Astrocyte (in vitro differentiated cells and primary cell): Measurements from ENCODE around the gene CRADD. TPM values are rescaled to one million over a fixed set of nuclear protein-coding genes. Genes with fewer than 3 reads are reported as not detected.
A peak's percentile ranks its signal among the peaks of the same experiment; 100 is the strongest.

ENCODE experiments used
- DNase-seq: peaks from one replicate; pipeline ENCODE4 v3.0.0-alpha.2; 2010; ENCODE audit warnings: low read depth
- FAIRE-seq: peaks from 2 replicates; lab custom pipeline; 2011; peaks lifted over from hg19 to GRCh38; lab: Jason Lieb, UNC
- H2AFZ ChIP-seq: 2 replicates; pipeline ENCODE4 v1.6.0; 2012; ENCODE audit warnings: low read depth, low read length, inconsistent platforms
- H3K27ac ChIP-seq: 2 replicates; pipeline ENCODE4 v1.5.1; 2011; ENCODE audit warnings: low read depth, low read length, inconsistent platforms
- H3K27me3 ChIP-seq: 2 replicates; pipeline ENCODE4 v1.6.0; 2011; ENCODE audit warnings: low read length, inconsistent platforms; ENCODE audit not compliant: insufficient read depth
- H3K36me3 ChIP-seq: 2 replicates; pipeline ENCODE4 v1.5.1; 2011; ENCODE audit warnings: low read length, inconsistent platforms; ENCODE audit not compliant: insufficient read depth
- H3K4me1 ChIP-seq: 2 replicates; pipeline ENCODE4 v1.5.1; 2011; ENCODE audit warnings: low read length, inconsistent platforms; ENCODE audit not compliant: insufficient read depth
- H3K4me2 ChIP-seq: 2 replicates; pipeline ENCODE4 v1.6.0; 2012; ENCODE audit warnings: low read length, inconsistent platforms
- H3K4me3 ChIP-seq: 2 replicates; pipeline ENCODE4 v1.5.1; 2011; ENCODE audit warnings: low read depth, mild to moderate bottlenecking, low read length, inconsistent platforms; ENCODE audit not compliant: insufficient read depth
- H3K79me2 ChIP-seq: 2 replicates; pipeline ENCODE4 v1.6.0; 2012; ENCODE audit warnings: mild to moderate bottlenecking, low read length, inconsistent platforms; ENCODE audit not compliant: insufficient read depth
- H3K9ac ChIP-seq: 2 replicates; pipeline ENCODE4 v1.6.0; 2012; ENCODE audit warnings: mild to moderate bottlenecking, low read length, inconsistent platforms
- H3K9me3 ChIP-seq: 2 replicates; pipeline ENCODE4 v1.5.1; 2012; ENCODE audit warnings: low read depth, mild to moderate bottlenecking, low read length, inconsistent platforms; ENCODE audit not compliant: insufficient read depth
- H4K20me1 ChIP-seq: 2 replicates; pipeline ENCODE4 v1.6.0; 2012; ENCODE audit warnings: low read length, inconsistent platforms; ENCODE audit not compliant: insufficient read depth
- H3K27ac Mint-ChIP-seq: one replicate; pipeline ENCODE4 v1.8.0; 2021; ENCODE audit warnings: mild to moderate bottlenecking, mixed read lengths; ENCODE audit not compliant: unreplicated experiment
- H3K27me3 Mint-ChIP-seq: one replicate; pipeline ENCODE4 v1.8.0; 2021; ENCODE audit warnings: low read depth, mixed read lengths; ENCODE audit not compliant: unreplicated experiment
- H3K36me3 Mint-ChIP-seq: one replicate; pipeline ENCODE4 v1.8.0; 2021; ENCODE audit warnings: low read depth, mixed read lengths; ENCODE audit not compliant: unreplicated experiment
- H3K4me1 Mint-ChIP-seq: one replicate; pipeline ENCODE4 v1.8.0; 2021; ENCODE audit warnings: low read depth, mixed read lengths; ENCODE audit not compliant: unreplicated experiment
- H3K4me3 Mint-ChIP-seq: one replicate; pipeline ENCODE4 v1.8.0; 2021; ENCODE audit warnings: mild to moderate bottlenecking, moderate library complexity, mixed read lengths; ENCODE audit not compliant: unreplicated experiment
- H3K9me3 Mint-ChIP-seq: one replicate; pipeline ENCODE4 v1.8.0; 2021; ENCODE audit warnings: mild to moderate bottlenecking, mixed read lengths; ENCODE audit not compliant: unreplicated experiment
- EZH2 ChIP-seq: IDR thresholded peaks from 2 replicates; pipeline ENCODE4 v1.6.1; 2012; ENCODE audit warnings: mild to moderate bottlenecking, low read length, inconsistent platforms; ENCODE audit not compliant: insufficient read depth
- total RNA-seq: library from RNA; stranded (reverse); gene quantifications from 2 replicates; pipeline ENCODE4 v1.2.1, GENCODE V29; 2021
- TF ChIP-seq, protein P1 (sequence below): IDR thresholded peaks from 2 replicates; pipeline ENCODE4 v1.5.1; 2011; ENCODE audit warnings: low read depth, mild to moderate bottlenecking, inconsistent platforms, low read length, moderate library complexity; ENCODE audit not compliant: insufficient read depth

Gene CRADD
- total RNA-seq, 1 donor from 2014 or later, result 8.8 TPM

DNA sequence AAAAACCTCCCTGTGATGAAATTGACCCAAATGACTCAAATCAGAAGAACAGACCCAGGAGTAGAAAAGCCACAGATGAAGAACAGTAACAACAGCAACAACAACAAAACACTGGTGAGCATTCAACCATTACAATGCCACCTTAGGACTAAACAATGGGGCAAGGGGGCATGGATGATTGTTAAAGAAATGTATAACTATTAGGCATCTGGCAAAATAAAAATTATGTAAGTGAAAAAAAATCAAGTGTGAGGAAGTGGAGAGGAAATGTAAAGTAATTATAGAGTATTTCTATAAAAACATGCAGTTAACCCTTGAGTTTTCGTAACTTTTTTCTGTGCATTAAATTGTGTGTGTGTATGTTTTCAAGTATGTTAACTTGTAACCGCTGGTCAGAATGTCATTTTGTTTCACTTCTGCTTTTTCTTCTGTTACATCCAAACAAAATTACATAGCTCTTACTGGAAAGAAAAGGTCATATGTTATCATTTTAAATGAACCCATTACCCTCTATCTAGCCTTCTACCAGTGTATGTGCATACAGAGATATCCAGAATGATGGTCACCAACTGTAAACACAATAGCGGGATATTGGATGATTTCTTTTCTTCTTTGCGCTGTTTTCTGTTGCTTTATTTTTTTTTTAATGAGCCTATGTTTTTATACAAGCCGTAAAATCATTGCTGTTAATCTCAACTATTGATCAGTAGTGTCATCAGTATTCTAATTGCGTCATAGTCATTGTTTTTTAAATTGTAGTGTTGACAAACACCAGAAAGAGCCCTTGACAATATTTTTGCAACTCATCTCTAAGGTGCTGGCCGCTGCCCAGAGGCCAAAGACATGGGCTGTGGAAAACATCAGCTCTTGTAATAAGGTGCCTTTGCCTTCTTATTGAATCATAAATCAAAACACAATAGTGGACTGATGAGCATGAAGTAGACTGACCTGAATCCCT is 170.6 kb downstream of the CRADD start:
- Histone ChIP-seq H3K4me1 (no peaks in the 10 kb centered on the region), H3K27me3 (no peaks in the 10 kb centered on the region), H3K27ac (no peak overlapping the region), H4K20me1 (no peaks in the 10 kb centered on the region), H3K36me3 (no peaks in the 10 kb centered on the region), H3K9me3 (no peaks in the 10 kb centered on the region), H2AFZ (no peak overlapping the region), H3K9ac (no peak overlapping the region), H3K79me2 (no peaks in the 10 kb centered on the region), H3K4me3 (no peak overlapping the region), H3K4me2 (no peak overlapping the region)
- Mint-ChIP-seq H3K4me1 (peaks cover 2% of the 10 kb centered on the region), H3K36me3 (peaks cover 2% of the 10 kb centered on the region), H3K9me3 (peaks cover 2% of the 10 kb centered on the region), H3K27me3 (no peaks in the 10 kb centered on the region), H3K27ac (no peak overlapping the region), H3K4me3 (no peak overlapping the region)
- FAIRE-seq (peak; percentile 17), DNase-seq (no peak)
- no peak for TF ChIP-seq EZH2
- TF ChIP-seq, protein P1, sequence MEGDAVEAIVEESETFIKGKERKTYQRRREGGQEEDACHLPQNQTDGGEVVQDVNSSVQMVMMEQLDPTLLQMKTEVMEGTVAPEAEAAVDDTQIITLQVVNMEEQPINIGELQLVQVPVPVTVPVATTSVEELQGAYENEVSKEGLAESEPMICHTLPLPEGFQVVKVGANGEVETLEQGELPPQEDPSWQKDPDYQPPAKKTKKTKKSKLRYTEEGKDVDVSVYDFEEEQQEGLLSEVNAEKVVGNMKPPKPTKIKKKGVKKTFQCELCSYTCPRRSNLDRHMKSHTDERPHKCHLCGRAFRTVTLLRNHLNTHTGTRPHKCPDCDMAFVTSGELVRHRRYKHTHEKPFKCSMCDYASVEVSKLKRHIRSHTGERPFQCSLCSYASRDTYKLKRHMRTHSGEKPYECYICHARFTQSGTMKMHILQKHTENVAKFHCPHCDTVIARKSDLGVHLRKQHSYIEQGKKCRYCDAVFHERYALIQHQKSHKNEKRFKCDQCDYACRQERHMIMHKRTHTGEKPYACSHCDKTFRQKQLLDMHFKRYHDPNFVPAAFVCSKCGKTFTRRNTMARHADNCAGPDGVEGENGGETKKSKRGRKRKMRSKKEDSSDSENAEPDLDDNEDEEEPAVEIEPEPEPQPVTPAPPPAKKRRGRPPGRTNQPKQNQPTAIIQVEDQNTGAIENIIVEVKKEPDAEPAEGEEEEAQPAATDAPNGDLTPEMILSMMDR, result no peak

DNA sequence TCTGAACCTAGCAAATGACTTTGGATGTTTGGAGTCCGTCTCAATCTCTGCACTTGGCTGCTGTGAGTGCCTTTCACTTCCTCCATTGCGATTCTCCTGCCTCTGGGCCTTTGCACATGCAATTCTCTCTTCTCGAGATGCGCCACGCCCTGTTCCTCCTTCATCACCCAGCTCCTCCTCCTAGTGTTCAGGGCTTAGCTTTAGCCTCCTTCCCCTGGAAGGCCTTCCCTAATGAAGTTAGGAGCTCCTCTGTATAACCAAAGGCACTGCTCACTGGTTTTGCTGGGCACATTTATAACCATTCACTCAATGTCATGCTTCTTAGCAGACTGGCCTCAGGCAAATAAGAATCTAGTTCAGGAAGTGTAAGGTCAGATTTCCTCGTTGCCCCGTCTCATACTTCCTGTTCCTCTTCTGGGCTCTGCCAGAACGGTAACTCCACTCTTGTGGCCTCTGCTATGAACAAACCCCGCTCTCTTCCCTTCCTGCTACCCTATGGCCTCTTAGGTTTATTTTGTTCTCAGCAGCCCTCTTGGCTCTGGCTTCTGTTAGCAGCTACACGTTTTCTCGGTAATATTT is 171.4 kb downstream of the CRADD start:
- H2AFZ ChIP-seq, result no peak overlapping the region
- Mint-ChIP-seq H3K27me3 (no peaks in the 10 kb centered on the region), H3K4me3 (no peak overlapping the region), H3K9me3 (peaks cover 2% of the 10 kb centered on the region), H3K4me1 (peaks cover 2% of the 10 kb centered on the region), H3K36me3 (peaks cover 2% of the 10 kb centered on the region), H3K27ac (no peak overlapping the region)
- no peak overlapping the region for H3K27ac ChIP-seq
- FAIRE-seq (no peak), DNase-seq (no peak)
- H3K27me3 ChIP-seq, result no peaks in the 10 kb centered on the region
- no peak overlapping the region for H3K4me3 ChIP-seq
- H3K9ac ChIP-seq, result no peak overlapping the region
- H3K4me2 ChIP-seq, result no peak overlapping the region
- H4K20me1 ChIP-seq, result no peaks in the 10 kb centered on the region
- no peaks in the 10 kb centered on the region for H3K4me1 ChIP-seq
- TF ChIP-seq, protein P1, result no peak
- no peak for TF ChIP-seq EZH2
- H3K36me3 ChIP-seq, result no peaks in the 10 kb centered on the region
- H3K9me3 ChIP-seq, result no peaks in the 10 kb centered on the region
- no peaks in the 10 kb centered on the region for H3K79me2 ChIP-seq
